ENCODE data around the gene CFAP206.

CFAP206 gene

DNA sequence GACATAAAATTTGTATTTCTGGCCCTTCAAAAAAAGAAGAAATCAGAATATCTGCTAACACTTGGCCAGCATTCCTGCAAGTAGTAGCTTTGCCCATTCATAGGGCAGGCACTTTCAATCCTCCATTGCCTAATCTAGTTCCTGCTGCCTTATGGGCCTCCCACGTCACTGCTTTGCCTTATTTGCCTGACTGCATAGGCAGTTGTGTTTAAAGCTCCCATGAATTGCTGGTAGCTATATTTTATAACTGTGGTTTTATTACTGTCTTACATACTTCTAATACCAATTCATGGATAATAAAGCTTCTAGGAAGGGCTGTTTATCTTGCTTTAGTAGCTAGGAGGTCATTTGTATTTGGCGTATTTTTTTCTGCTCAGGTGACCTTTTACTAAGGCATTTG is 57.3 kb downstream of the CFAP206 start:
- no peak overlapping the region for H3K14ac ChIP-seq (ENCODE audit: low read length)
- H3K4ac ChIP-seq (ENCODE audit: low read depth, low read length) = no peak overlapping the region
- H3K23ac ChIP-seq (ENCODE audit: low read length) = no peak overlapping the region
- H2AK5ac ChIP-seq (ENCODE audit: low read length) = no peak overlapping the region
- H2BK12ac ChIP-seq (ENCODE audit: low read length) = no peak overlapping the region
- no peak overlapping the region for H3K9ac ChIP-seq (ENCODE audit: low read length)
- no peak overlapping the region for H2AFZ ChIP-seq (ENCODE audit: insufficient read depth, low read length, poor library complexity)
- H3K4me2 ChIP-seq (ENCODE audit: low read length) = no peak overlapping the region
- no peak overlapping the region for H4K8ac ChIP-seq (ENCODE audit: low read depth, low read length)
- H3K18ac ChIP-seq (ENCODE audit: low read length) = no peak overlapping the region
- no peak overlapping the region for H3K27ac ChIP-seq (ENCODE audit: low read depth, low read length)
- no peaks in the 10 kb centered on the region for H3K79me2 ChIP-seq (ENCODE audit: control insufficient read depth, insufficient read depth, low read length, poor library complexity)
- no CpG with 5 or more reads among the region's 2 CpGs for WGBS (ENCODE audit: extremely low coverage, insufficient coverage, insufficient read length)
- H3K36me3 ChIP-seq (ENCODE audit: control insufficient read depth in 1 of 2, insufficient read depth in 2 of 2, low read length in 2 of 2) = no peaks in the 10 kb centered on the region
- no peak overlapping the region for H4K12ac ChIP-seq (ENCODE audit: low read depth, low read length)
- DNase-seq = no peak
- no peak overlapping the region for H2BK120ac ChIP-seq (ENCODE audit: insufficient read depth, low read length, poor library complexity)
- H3K4me1 ChIP-seq (ENCODE audit: control insufficient read depth in 1 of 2, insufficient read depth in 2 of 2, low read length in 2 of 2) = no peaks in the 10 kb centered on the region
- no peaks in the 10 kb centered on the region for H3K79me1 ChIP-seq (ENCODE audit: low read length)
- H3K4me3 ChIP-seq (ENCODE audit: low read depth, low read length) = no peak overlapping the region
- no peaks in the 10 kb centered on the region for H3K9me3 ChIP-seq (ENCODE audit: insufficient read depth, low read depth, low read length)
- H4K91ac ChIP-seq (ENCODE audit: low read depth, low read length) = no peak overlapping the region
- H3K27me3 ChIP-seq (ENCODE audit: insufficient read depth, low read length) = no peaks in the 10 kb centered on the region
- no peak overlapping the region for H2BK5ac ChIP-seq (ENCODE audit: low read depth, low read length, poor library complexity)

DNA sequence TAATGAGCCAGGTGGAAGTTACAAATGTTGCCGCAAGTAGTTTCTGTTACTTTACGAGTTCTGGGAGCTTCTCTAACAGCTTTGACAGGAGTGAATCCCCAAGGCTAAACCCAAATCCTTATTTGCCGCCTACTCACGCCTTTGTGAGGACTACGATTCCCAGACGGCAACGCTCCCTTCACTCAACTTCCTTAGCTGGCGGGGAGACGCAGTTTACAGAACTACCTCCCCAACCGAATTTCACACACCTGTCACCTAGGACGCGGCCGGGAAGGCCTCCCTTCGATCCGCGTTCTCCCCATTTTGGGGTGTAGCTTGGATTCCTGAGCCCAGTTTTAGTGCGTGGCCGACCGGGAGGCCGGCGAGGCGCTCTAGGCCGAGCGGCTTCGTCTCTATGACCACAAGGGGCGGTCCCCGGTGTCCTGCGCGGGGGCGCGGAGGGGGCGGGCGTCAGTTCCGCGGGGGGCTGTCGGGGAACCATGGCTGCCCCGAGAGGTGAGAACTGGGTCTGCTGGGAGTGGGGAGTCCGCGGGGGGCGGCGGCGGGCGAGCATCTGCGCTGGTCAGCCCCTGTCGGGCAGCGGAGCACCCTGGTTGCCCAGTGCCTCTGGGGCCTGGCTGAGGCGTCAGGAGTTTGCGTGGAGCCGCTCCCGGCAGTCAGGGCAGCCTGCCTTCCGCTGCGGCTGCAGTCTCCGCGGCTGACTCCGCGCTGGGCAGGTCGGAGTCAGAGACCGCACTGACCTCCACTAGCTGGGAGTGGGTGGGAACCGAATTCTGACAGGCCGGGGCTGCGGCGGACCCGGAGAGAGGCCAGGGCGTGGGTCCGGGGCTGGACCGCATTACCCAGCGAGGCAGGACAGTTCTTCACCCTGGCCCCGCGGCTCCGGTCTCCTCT is 65.0 kb downstream of the CFAP206 start, which contains the start of gene SLC35A1:
TSS of gene SLC35A1 (plus strand) at position 450 of the 894 bp plus-strand sequence. CDS start at position 480, 30 bp downstream.
- H3K36me3 ChIP-seq (ENCODE audit: control insufficient read depth in 1 of 2, insufficient read depth in 2 of 2, low read length in 2 of 2) = peaks cover 0 to 2% of the 10 kb centered on the region in 2 experiments
- H3K9me3 ChIP-seq (ENCODE audit: insufficient read depth, low read depth, low read length) = no peaks in the 10 kb centered on the region
- peak within 1 kb of the TSS; percentile 30 for H3K27ac ChIP-seq (ENCODE audit: low read depth, low read length)
- H2AFZ ChIP-seq (ENCODE audit: insufficient read depth, low read length, poor library complexity) = peak within 1 kb of the TSS; percentile 59
- whole genome bisulfite sequencing (ENCODE audit: extremely low coverage, insufficient coverage, insufficient read length) = no CpG with 5 or more reads among the region's 70 CpGs
- H2BK120ac ChIP-seq (ENCODE audit: insufficient read depth, low read length, poor library complexity) = peak within 1 kb of the TSS; percentile 79
- H3K79me2 ChIP-seq (ENCODE audit: control insufficient read depth, insufficient read depth, low read length, poor library complexity) = peaks cover 6% of the 10 kb centered on the region
- peak within 1 kb of the TSS; percentile 97 for H3K9ac ChIP-seq (ENCODE audit: low read length)
- H2BK5ac ChIP-seq (ENCODE audit: low read depth, low read length, poor library complexity) = peak within 1 kb of the TSS; percentile 77
- peak within 1 kb of the TSS; percentile 67 for H4K8ac ChIP-seq (ENCODE audit: low read depth, low read length)
- H3K27me3 ChIP-seq (ENCODE audit: insufficient read depth, low read length) = no peaks in the 10 kb centered on the region
- peak; percentile 60 to 79 for DNase-seq
- peaks cover 7% of the 10 kb centered on the region for H3K79me1 ChIP-seq (ENCODE audit: low read length)
- H3K14ac ChIP-seq (ENCODE audit: low read length) = peak within 1 kb of the TSS; percentile 65
- H3K4me3 ChIP-seq (ENCODE audit: low read depth, low read length) = peak within 1 kb of the TSS; percentile 97
- no peak within 1 kb of the TSS for H2BK12ac ChIP-seq (ENCODE audit: low read length)
- H3K4me2 ChIP-seq (ENCODE audit: low read length) = peak within 1 kb of the TSS; percentile 95
- peaks cover 3 to 4% of the 10 kb centered on the region in 2 experiments for H3K4me1 ChIP-seq (ENCODE audit: control insufficient read depth in 1 of 2, insufficient read depth in 2 of 2, low read length in 2 of 2)
- H3K18ac ChIP-seq (ENCODE audit: low read length) = peak within 1 kb of the TSS; percentile 75
- H2AK5ac ChIP-seq (ENCODE audit: low read length) = no peak within 1 kb of the TSS
- H3K4ac ChIP-seq (ENCODE audit: low read depth, low read length) = peak within 1 kb of the TSS; percentile 20
- no peak within 1 kb of the TSS for H3K23ac ChIP-seq (ENCODE audit: low read length)
- H4K91ac ChIP-seq (ENCODE audit: low read depth, low read length) = peak within 1 kb of the TSS; percentile 75
- peak within 1 kb of the TSS; percentile 76 for H4K12ac ChIP-seq (ENCODE audit: low read depth, low read length)

DNA sequence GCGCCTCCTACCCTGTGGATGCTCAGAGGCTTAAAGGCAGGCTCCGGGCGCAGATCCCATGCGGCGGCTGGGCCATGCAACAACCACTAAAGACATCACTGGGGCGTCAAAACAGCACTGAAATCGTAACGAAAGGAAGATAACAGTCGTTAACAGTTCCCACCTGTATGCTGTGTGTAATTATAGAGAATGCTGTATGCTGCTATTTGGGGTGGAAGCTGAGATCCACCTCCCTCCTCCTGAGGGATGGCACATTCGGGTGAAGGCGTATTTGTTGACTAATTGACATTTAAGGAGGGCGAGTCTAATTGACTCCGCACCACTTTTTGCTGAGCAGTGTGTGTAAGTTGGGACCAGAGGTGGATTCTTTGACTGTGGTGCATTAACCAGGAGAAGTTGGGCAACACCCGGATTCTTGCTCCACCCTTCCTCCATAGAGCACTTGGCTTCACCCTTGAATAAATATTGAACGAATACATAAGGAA is 65.7 kb downstream of the CFAP206 start:
- Histone ChIP-seq H3K4me3 (ENCODE audit: low read depth, low read length) (peak overlapping the region; percentile 97), H3K18ac (ENCODE audit: low read length) (peak overlapping the region; percentile 75), H3K9ac (ENCODE audit: low read length) (peak overlapping the region; percentile 84), H4K12ac (ENCODE audit: low read depth, low read length) (no peak overlapping the region), H3K4ac (ENCODE audit: low read depth, low read length) (peak overlapping the region; percentile 20), H3K4me2 (ENCODE audit: low read length) (peak overlapping the region; percentile 95), H2BK5ac (ENCODE audit: low read depth, low read length, poor library complexity) (no peak overlapping the region), H3K36me3 (ENCODE audit: control insufficient read depth in 1 of 2, insufficient read depth in 2 of 2, low read length in 2 of 2) (peaks cover 0 to 2% of the 10 kb centered on the region in 2 experiments), H3K14ac (ENCODE audit: low read length) (peak overlapping the region; percentile 65), H3K4me1 (ENCODE audit: control insufficient read depth in 1 of 2, insufficient read depth in 2 of 2, low read length in 2 of 2) (peaks cover 3 to 4% of the 10 kb centered on the region in 2 experiments), H2BK12ac (ENCODE audit: low read length) (no peak overlapping the region), H2AK5ac (ENCODE audit: low read length) (no peak overlapping the region), H3K27me3 (ENCODE audit: insufficient read depth, low read length) (no peaks in the 10 kb centered on the region), H3K79me2 (ENCODE audit: control insufficient read depth, insufficient read depth, low read length, poor library complexity) (peaks cover 6% of the 10 kb centered on the region), H3K27ac (ENCODE audit: low read depth, low read length) (peak overlapping the region; percentile 21), H4K91ac (ENCODE audit: low read depth, low read length) (no peak overlapping the region), H2AFZ (ENCODE audit: insufficient read depth, low read length, poor library complexity) (peak overlapping the region; percentile 59), H2BK120ac (ENCODE audit: insufficient read depth, low read length, poor library complexity) (peak overlapping the region; percentile 79), H3K9me3 (ENCODE audit: insufficient read depth, low read depth, low read length) (no peaks in the 10 kb centered on the region), H4K8ac (ENCODE audit: low read depth, low read length) (no peak overlapping the region), H3K79me1 (ENCODE audit: low read length) (peaks cover 7% of the 10 kb centered on the region), H3K23ac (ENCODE audit: low read length) (no peak overlapping the region)
- DNase-seq = peak in 1 of 2 donors; percentile 68
- no CpG with 5 or more reads among the region's 15 CpGs for WGBS (ENCODE audit: extremely low coverage, insufficient coverage, insufficient read length)

DNA sequence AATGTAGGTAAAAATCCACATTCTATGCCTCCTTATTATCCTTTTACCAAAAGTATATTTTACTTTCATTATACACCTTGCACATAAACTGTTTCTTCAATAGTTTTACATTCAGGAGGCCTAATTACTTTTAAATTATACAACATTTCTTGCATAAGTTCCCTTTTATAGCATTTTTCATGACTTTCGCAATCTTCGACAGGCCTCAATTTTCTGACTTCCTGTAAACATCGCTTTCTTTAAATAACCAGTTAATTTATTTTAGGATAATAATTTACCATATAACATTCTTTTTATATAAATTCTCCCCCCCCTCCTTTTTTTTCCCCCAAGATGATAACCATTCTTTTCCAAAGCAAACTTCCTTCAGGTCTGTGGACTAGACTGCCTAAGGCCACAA is 74.2 kb downstream of the CFAP206 start:
- H3K27me3 ChIP-seq (ENCODE audit: insufficient read depth, low read length) = no peaks in the 10 kb centered on the region
- no peak for DNase-seq
- no peak overlapping the region for H3K4me2 ChIP-seq (ENCODE audit: low read length)
- no peak overlapping the region for H2BK120ac ChIP-seq (ENCODE audit: insufficient read depth, low read length, poor library complexity)
- no peak overlapping the region for H3K14ac ChIP-seq (ENCODE audit: low read length)
- WGBS (ENCODE audit: extremely low coverage, insufficient coverage, insufficient read length) = no CpG with 5 or more reads among the region's 3 CpGs
- no peak overlapping the region for H3K4ac ChIP-seq (ENCODE audit: low read depth, low read length)
- H3K79me1 ChIP-seq (ENCODE audit: low read length) = peaks cover 5% of the 10 kb centered on the region
- no peak overlapping the region for H4K91ac ChIP-seq (ENCODE audit: low read depth, low read length)
- no peak overlapping the region for H2AK5ac ChIP-seq (ENCODE audit: low read length)
- no peak overlapping the region for H4K12ac ChIP-seq (ENCODE audit: low read depth, low read length)
- H3K36me3 ChIP-seq (ENCODE audit: control insufficient read depth in 1 of 2, insufficient read depth in 2 of 2, low read length in 2 of 2) = peaks cover 2 to 9% of the 10 kb centered on the region in 2 experiments
- H3K79me2 ChIP-seq (ENCODE audit: control insufficient read depth, insufficient read depth, low read length, poor library complexity) = no peaks in the 10 kb centered on the region
- H3K18ac ChIP-seq (ENCODE audit: low read length) = no peak overlapping the region
- no peak overlapping the region for H2BK12ac ChIP-seq (ENCODE audit: low read length)
- no peak overlapping the region for H3K27ac ChIP-seq (ENCODE audit: low read depth, low read length)
- H4K8ac ChIP-seq (ENCODE audit: low read depth, low read length) = no peak overlapping the region
- H3K9ac ChIP-seq (ENCODE audit: low read length) = no peak overlapping the region
- H2AFZ ChIP-seq (ENCODE audit: insufficient read depth, low read length, poor library complexity) = no peak overlapping the region
- H3K4me1 ChIP-seq (ENCODE audit: control insufficient read depth in 1 of 2, insufficient read depth in 2 of 2, low read length in 2 of 2) = peaks cover 7 to 9% of the 10 kb centered on the region in 2 experiments
- H3K9me3 ChIP-seq (ENCODE audit: insufficient read depth, low read depth, low read length) = peaks cover 4% of the 10 kb centered on the region
- H3K4me3 ChIP-seq (ENCODE audit: low read depth, low read length) = no peak overlapping the region
- no peak overlapping the region for H2BK5ac ChIP-seq (ENCODE audit: low read depth, low read length, poor library complexity)
- no peak overlapping the region for H3K23ac ChIP-seq (ENCODE audit: low read length)
